Endothelial cell of umbilical vein (primary cell): Measurements from ENCODE around the gene IKZF3. TPM values are rescaled to one million over a fixed set of nuclear protein-coding genes. Genes with fewer than 3 reads are reported as not detected.

ENCODE experiments used
- BruUV-seq: library from RNA; stranded (reverse); fragments of 400-500 nt; replicated peaks from 2 replicates; lab custom pipeline; 2021; lab: Mats Ljungman, UMichigan
- CTCF ChIA-PET: fragments of 300-600, 350-600 bp; sonication (Branson Sonifier 250); formaldehyde crosslinking; loops from one replicate; lab custom pipeline; 2021; ENCODE audit warnings: antibody characterized with exemption, inconsistent platforms; lab: Charles Lee
- POLR2A ChIA-PET: fragments of 300-600, 350-600 bp; sonication (Branson Sonifier 250); formaldehyde crosslinking; loops from one replicate; lab custom pipeline; 2021; ENCODE audit warnings: antibody characterized with exemption, inconsistent platforms; lab: Charles Lee
- DNase-seq: peaks from one replicate; pipeline ENCODE4 v3.0.0-alpha.2; 2011; ENCODE audit warnings: low read depth, low spot score
- FAIRE-seq: peaks from 2 replicates; lab custom pipeline; 2011; peaks lifted over from hg19 to GRCh38; lab: Jason Lieb, UNC
- H2AFZ ChIP-seq: 2 replicates; pipeline ENCODE4 v1.6.0; 2012; ENCODE audit warnings: low read depth, low read length, control low read depth, inconsistent platforms
- H3K27ac ChIP-seq: 2 replicates; pipeline ENCODE4 v1.5.1; 2011; ENCODE audit warnings: low read depth, mild to moderate bottlenecking, control low read depth, low read length, moderate library complexity; ENCODE audit not compliant: insufficient read depth
- H3K27me3 ChIP-seq, 2 experiments: 2 replicates each; pipeline versions ENCODE4 v1.6.0 to v1.6.1; 2011; ENCODE audit warnings: low read length in 2 of 2, mixed read lengths in 1 of 2; ENCODE audit not compliant: control insufficient read depth in 2 of 2, insufficient read depth in 2 of 2
- H3K36me3 ChIP-seq, 2 experiments: 2 replicates in 1 of 2; 3 replicates in 1 of 2; pipeline ENCODE4 v1.5.1; 2011; ENCODE audit warnings: low read length in 2 of 2, mild to moderate bottlenecking in 1 of 2, moderate library complexity in 1 of 2; ENCODE audit not compliant: control insufficient read depth in 2 of 2, insufficient read depth in 2 of 2; ENCODE audit errors: extremely low read depth in 1 of 2
- H3K4me1 ChIP-seq: 3 replicates; pipeline ENCODE4 v1.5.1; 2011; ENCODE audit warnings: mild to moderate bottlenecking, low read length; ENCODE audit not compliant: control insufficient read depth, insufficient read depth; ENCODE audit errors: extremely low read depth
- H3K4me2 ChIP-seq: 2 replicates; pipeline ENCODE4 v1.6.1; 2011; ENCODE audit warnings: low read length, control low read depth, mixed read lengths; ENCODE audit not compliant: insufficient read depth
- H3K4me3 ChIP-seq, 3 experiments: fragments of 200-600 bp in 1 of 3; sonication (generic), shearing (Covaris generic) in 1 of 3; replicated peaks in 1 of 3; 2 replicates each; pipeline ENCODE4 v1.5.1; 2011 to 2016; ENCODE audit warnings: control low read depth in 3 of 3, low read length in 3 of 3, mild to moderate bottlenecking in 2 of 3, inconsistent platforms in 1 of 3, low read depth in 1 of 3, moderate library complexity in 1 of 3; ENCODE audit not compliant: insufficient read depth in 1 of 3
- H3K79me2 ChIP-seq: 2 replicates; pipeline ENCODE4 v1.6.0; 2012; ENCODE audit warnings: low read length, inconsistent platforms; ENCODE audit not compliant: control insufficient read depth, insufficient read depth
- H3K9ac ChIP-seq: replicated peaks from 2 replicates; pipeline ENCODE3; 2011; ENCODE audit warnings: low read length, control low read depth; ENCODE audit not compliant: insufficient read depth; ENCODE audit errors: extremely low read depth
- H3K9me1 ChIP-seq: replicated peaks from 3 replicates; pipeline ENCODE4 v1.6.0; 2011; ENCODE audit warnings: mild to moderate bottlenecking, low read length; ENCODE audit not compliant: control insufficient read depth, insufficient read depth; ENCODE audit errors: extremely low read depth
- H3K9me3 ChIP-seq: replicated peaks from 2 replicates; pipeline ENCODE4 v1.5.1; 2012; ENCODE audit warnings: low read length, inconsistent platforms; ENCODE audit not compliant: control insufficient read depth, insufficient read depth
- H4K20me1 ChIP-seq: replicated peaks from 2 replicates; pipeline ENCODE3; 2011; ENCODE audit warnings: mild to moderate bottlenecking, low read length; ENCODE audit not compliant: control insufficient read depth, insufficient read depth; ENCODE audit errors: extremely low read depth
- EZH2 ChIP-seq: IDR thresholded peaks from 2 replicates; pipeline ENCODE4 v1.6.1; 2012; ENCODE audit warnings: borderline replicate concordance, low read depth, mild to moderate bottlenecking, moderate library complexity, low read length, inconsistent platforms; ENCODE audit not compliant: severe bottlenecking
- FOS ChIP-seq: IDR thresholded peaks from 2 replicates; pipeline ENCODE4 v1.6.1; 2011; ENCODE audit warnings: mild to moderate bottlenecking, low read length, moderate library complexity, borderline replicate concordance; ENCODE audit not compliant: insufficient read depth
- GATA2 ChIP-seq: IDR thresholded peaks from 2 replicates; pipeline ENCODE4 v1.7.0; 2011; ENCODE audit warnings: low read depth, mild to moderate bottlenecking, moderate library complexity, mixed read lengths, low read length; ENCODE audit not compliant: insufficient read length, insufficient read depth
- JUN ChIP-seq: IDR thresholded peaks from 2 replicates; pipeline ENCODE4 v1.6.1; 2011; ENCODE audit warnings: borderline replicate concordance, low read depth; ENCODE audit not compliant: insufficient read length, insufficient read depth
- MYC ChIP-seq: IDR thresholded peaks from one replicate; pipeline ENCODE4 v1.6.1; 2011; ENCODE audit warnings: mild to moderate bottlenecking, low read depth, low read length
- POLR2A ChIP-seq: IDR thresholded peaks from 2 replicates; pipeline ENCODE4 v1.6.1; 2012; ENCODE audit warnings: low read depth, mild to moderate bottlenecking, control low read depth, low read length
- POLR2AphosphoS5 ChIP-seq: IDR thresholded peaks from 2 replicates; pipeline ENCODE4 v1.6.1; 2012; ENCODE audit warnings: low read depth, mild to moderate bottlenecking, control low read depth, low read length, moderate library complexity; ENCODE audit not compliant: insufficient read depth
- dilution Hi-C: fragments of 300-500 bp; cut with MboI; formaldehyde crosslinking; loops from one replicate; pipeline ENCODE4 v1.15.0; 2019; ENCODE audit warnings: low sequenced_read_pairs; ENCODE audit not compliant: extremely low pct_ligation_motif_present
- intact Hi-C: fragments of 100-400 bp; cut with micrococcal nuclease; formaldehyde crosslinking; loops from one replicate; pipeline ENCODE4 v1.10.0; 2022
- polyA plus RNA-seq, 4 experiments: library from polyadenylated mRNA; depleted of rRNA in 3 of 4; stranded (reverse) in 3 of 4; unstranded in 1 of 4; fragments of >200 nt; gene quantifications; 2 replicates each; pipeline versions ENCODE4 v1.2.1 to v1.2.3, GENCODE V29; 2011 to 2012; ENCODE audit warnings: missing spikeins in 1 of 4
- total RNA-seq: library from RNA; stranded (reverse); gene quantifications from 2 replicates; pipeline ENCODE4 v1.2.3, GENCODE V29; 2021
- TF ChIP-seq, protein P1 (sequence below): IDR thresholded peaks from 2 replicates; pipeline ENCODE4 v1.6.1; 2011; ENCODE audit not compliant: insufficient read depth, insufficient read length
- TF ChIP-seq, protein P2 (sequence below), 2 donors: IDR thresholded peaks; 1 replicate in 1 of 2; 2 replicates in 1 of 2; pipeline ENCODE4 v1.5.1; 2011; ENCODE audit warnings: low read length in 2 of 2, mild to moderate bottlenecking in 2 of 2, moderate library complexity in 2 of 2, control low read depth in 1 of 2, inconsistent platforms in 1 of 2, low read depth in 1 of 2; ENCODE audit not compliant: insufficient read depth in 1 of 2; ENCODE audit errors: extremely low read depth in 1 of 2

IKZF3 gene
- total and polyA plus RNA-seq, 2 donors (not counting 3 experiments of a cell fraction or from before 2014, with no cell fraction given) = not detected

GRCh38 chr17:39846205-39846604 is 17.9 kb downstream of the IKZF3 start:
- no peak overlapping the region for H3K4me3 ChIP-seq
- CTCF ChIA-PET = interaction anchor here (0.7 to 1.3 kb wide), 2 partner anchors 14 to 16 kb away, joined by 3 read pairs; no protein-coding TSS in a partner anchor
- no TSS peak for BruUV-seq
- H2AFZ ChIP-seq = no peak overlapping the region
- DNase-seq (no peak), FAIRE-seq (no peak)
- no peaks in the 10 kb centered on the region for H3K36me3 ChIP-seq
- intact Hi-C loops (no loop called here), dilution Hi-C loops (no loop called here)
- H4K20me1 ChIP-seq = no peaks in the 10 kb centered on the region
- no peak overlapping the region for H3K27ac ChIP-seq
- H3K9me3 ChIP-seq = no peaks in the 10 kb centered on the region
- peaks cover 20 to 37% of the 10 kb centered on the region in 2 experiments for H3K27me3 ChIP-seq
- no peak overlapping the region for H3K4me2 ChIP-seq
- no peaks in the 10 kb centered on the region for H3K79me2 ChIP-seq
- H3K9ac ChIP-seq = no peak overlapping the region
- POLR2A ChIA-PET = no interaction called here
- no peaks in the 10 kb centered on the region for H3K9me1 ChIP-seq
- TF ChIP-seq POLR2A (no peak), EZH2 (no peak), POLR2AphosphoS5 (no peak)
- no peaks in the 10 kb centered on the region for H3K4me1 ChIP-seq

DNA sequence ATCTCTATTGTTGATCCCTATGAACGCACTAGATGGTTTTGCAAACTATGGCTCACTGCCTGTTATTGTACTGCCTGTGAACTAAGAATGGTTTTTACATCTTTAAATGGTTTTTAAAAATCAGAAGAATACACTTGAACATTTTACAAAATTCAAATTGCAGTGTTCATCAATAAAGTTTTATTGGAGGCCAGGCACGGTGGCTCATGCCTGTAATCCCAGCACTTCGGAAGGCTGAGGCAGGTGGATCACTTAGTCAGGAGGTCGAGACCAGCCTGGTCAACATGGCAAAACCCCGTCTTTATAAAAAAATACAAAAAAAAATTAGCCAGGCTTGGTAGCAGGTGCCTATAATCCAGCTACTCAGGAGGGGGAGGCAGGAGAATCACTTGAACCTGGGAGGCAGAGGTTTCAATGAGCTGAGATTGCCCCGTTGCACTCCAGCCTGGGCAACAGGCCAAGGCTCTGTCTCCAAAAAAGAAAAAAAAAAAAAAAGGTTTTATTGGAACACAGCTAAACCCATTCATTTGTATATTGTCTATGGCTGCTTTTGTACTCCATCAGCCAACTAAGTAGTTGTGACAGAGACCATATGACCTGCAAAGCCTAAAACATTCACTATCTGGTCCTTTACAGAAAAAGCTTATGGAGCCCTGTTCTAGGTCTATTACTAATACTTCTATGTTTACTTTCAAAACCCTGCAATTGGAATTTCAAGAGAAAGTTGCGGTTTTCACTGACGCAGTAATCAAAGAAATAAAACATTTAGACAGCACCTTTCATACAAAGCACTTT is 18.9 kb downstream of the IKZF3 start:
- no TSS peak for BruUV-seq
- ChIA-PET CTCF (no interaction called here), POLR2A (interaction anchor here (0.7 kb wide), 1 partner anchor 256 kb away, joined by 7 read pairs; no protein-coding TSS in a partner anchor)
- Histone ChIP-seq H3K9me3 (no peaks in the 10 kb centered on the region), H3K27ac (no peak overlapping the region), H3K4me1 (no peaks in the 10 kb centered on the region), H3K79me2 (no peaks in the 10 kb centered on the region), H4K20me1 (no peaks in the 10 kb centered on the region), H3K9ac (no peak overlapping the region), H2AFZ (no peak overlapping the region), H3K4me2 (no peak overlapping the region), H3K36me3 (no peaks in the 10 kb centered on the region), H3K9me1 (no peaks in the 10 kb centered on the region), H3K4me3 (no peak overlapping the region), H3K27me3 (peaks cover 20 to 37% of the 10 kb centered on the region in 2 experiments)
- intact Hi-C loops (no loop called here), dilution Hi-C loops (no loop called here)
- DNase-seq = no peak
- no peak for FAIRE-seq
- TF ChIP-seq MYC (no peak), JUN (no peak), POLR2AphosphoS5 (no peak), FOS (no peak), POLR2A (no peak), GATA2 (no peak), EZH2 (no peak)
- TF ChIP-seq, protein P1, sequence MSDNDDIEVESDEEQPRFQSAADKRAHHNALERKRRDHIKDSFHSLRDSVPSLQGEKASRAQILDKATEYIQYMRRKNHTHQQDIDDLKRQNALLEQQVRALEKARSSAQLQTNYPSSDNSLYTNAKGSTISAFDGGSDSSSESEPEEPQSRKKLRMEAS = no peak
- TF ChIP-seq, protein P2, sequence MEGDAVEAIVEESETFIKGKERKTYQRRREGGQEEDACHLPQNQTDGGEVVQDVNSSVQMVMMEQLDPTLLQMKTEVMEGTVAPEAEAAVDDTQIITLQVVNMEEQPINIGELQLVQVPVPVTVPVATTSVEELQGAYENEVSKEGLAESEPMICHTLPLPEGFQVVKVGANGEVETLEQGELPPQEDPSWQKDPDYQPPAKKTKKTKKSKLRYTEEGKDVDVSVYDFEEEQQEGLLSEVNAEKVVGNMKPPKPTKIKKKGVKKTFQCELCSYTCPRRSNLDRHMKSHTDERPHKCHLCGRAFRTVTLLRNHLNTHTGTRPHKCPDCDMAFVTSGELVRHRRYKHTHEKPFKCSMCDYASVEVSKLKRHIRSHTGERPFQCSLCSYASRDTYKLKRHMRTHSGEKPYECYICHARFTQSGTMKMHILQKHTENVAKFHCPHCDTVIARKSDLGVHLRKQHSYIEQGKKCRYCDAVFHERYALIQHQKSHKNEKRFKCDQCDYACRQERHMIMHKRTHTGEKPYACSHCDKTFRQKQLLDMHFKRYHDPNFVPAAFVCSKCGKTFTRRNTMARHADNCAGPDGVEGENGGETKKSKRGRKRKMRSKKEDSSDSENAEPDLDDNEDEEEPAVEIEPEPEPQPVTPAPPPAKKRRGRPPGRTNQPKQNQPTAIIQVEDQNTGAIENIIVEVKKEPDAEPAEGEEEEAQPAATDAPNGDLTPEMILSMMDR (IDR thresholded peaks at IDR 0.05; ENCODE audit: extremely low read depth in 1 of 2, insufficient read depth in 1 of 2, low read depth in 1 of 2, low read length in 2 of 2) = no peak
